ENCODE data around the gene ZCCHC7. TPM values are rescaled to one million over a fixed set of nuclear protein-coding genes. Genes with fewer than 3 reads are reported as not detected.

The ZCCHC7 gene
- total RNA-seq, 1 donor from 2014 or later: 23.4 TPM

Small RNA genes lying within 50 kb of the gene (small RNA-seq; reads per million reads assigned to genes)
- gene AL512604.1 (ENCODE audit: low replicate concordance) (not detected), gene RF00019 (ENCODE audit: low replicate concordance) (not detected), gene RNU6-677P (ENCODE audit: low replicate concordance) (not detected)

Other genes with a start within 250 kb of the ZCCHC7 start
- gene PAX5, start 86.3 kb upstream of the ZCCHC7 start, total RNA-seq: 0.62 TPM

Data from tongue (tissue), 2 donors.